Ectodermal cell (in vitro differentiated cells): ENCODE data around the gene TYW1B.
A peak's percentile ranks its signal among the peaks of the same experiment; 100 is the strongest.
"Not testable (repeated sequence)": the region's sequence is repeated elsewhere in the genome, so short reads cannot be mapped to it uniquely, and the experiment has no call there.

ENCODE experiments used
- H3K27ac ChIP-seq: 2 replicates; pipeline ENCODE4 v1.7.0; 2013; ENCODE audit warnings: mild to moderate bottlenecking, low read depth, low read length; ENCODE audit not compliant: insufficient read depth, poor library complexity, severe bottlenecking
- H3K27me3 ChIP-seq: 2 replicates; pipeline ENCODE4 v1.7.0; 2013; ENCODE audit warnings: mild to moderate bottlenecking, low read length; ENCODE audit not compliant: insufficient read depth, control insufficient read depth, poor library complexity, severe bottlenecking
- H3K36me3 ChIP-seq: one replicate; pipeline ENCODE4 v1.7.0; 2013; ENCODE audit warnings: low read length; ENCODE audit not compliant: control insufficient read depth, insufficient read depth
- H3K4me1 ChIP-seq: one replicate; pipeline ENCODE4 v1.7.0; 2013; ENCODE audit warnings: low read length; ENCODE audit not compliant: control insufficient read depth, insufficient read depth
- H3K4me3 ChIP-seq: 2 replicates; pipeline ENCODE4 v1.7.0; 2013; ENCODE audit warnings: low read depth, low read length, control low read depth; ENCODE audit not compliant: insufficient read depth
- H3K9me3 ChIP-seq: 2 replicates; pipeline ENCODE4 v1.7.0; 2013; ENCODE audit warnings: mild to moderate bottlenecking, low read length, moderate library complexity; ENCODE audit not compliant: control insufficient read depth
- WGBS, 2 experiments: methylation state at CpG; one replicate each; pipeline ENCODE4 v1.1.7; 2013; ENCODE audit warnings: missing lambda C conversion rate in 2 of 2; 5-methylcytosine and 5-hydroxymethylcytosine counted together

Gene TYW1B

GRCh38 chr7:72840966-72841511 is 13.0 kb upstream of the TYW1B start:
- H3K9me3 ChIP-seq, H3K4me1 ChIP-seq, H3K36me3 ChIP-seq, H3K4me3 ChIP-seq, H3K27me3 ChIP-seq, H3K27ac ChIP-seq: not testable (repeated sequence)
- WGBS, 2 experiments = 92 to 95% methylated on average over 6 of the region's 6 CpGs

GRCh38 chr7:72838315-72838714 is 10.3 kb upstream of the TYW1B start:
- H3K27me3 ChIP-seq, H3K4me3 ChIP-seq, H3K9me3 ChIP-seq, H3K4me1 ChIP-seq, H3K27ac ChIP-seq, H3K36me3 ChIP-seq: not testable (repeated sequence)
- WGBS, 2 experiments = 94 to 96% methylated on average over 6 of the region's 6 CpGs

- not testable (repeated sequence) for H3K27ac ChIP-seq, H3K27me3 ChIP-seq, H3K4me3 ChIP-seq, H3K4me1 ChIP-seq, H3K9me3 ChIP-seq, H3K36me3 ChIP-seq
- WGBS, 2 experiments = 95% methylated on average over 3 of the region's 3 CpGs
Observed at GRCh38 chr7:72837291-72837690, 9.3 kb upstream of the TYW1B start.

- not testable (repeated sequence) for H3K4me3 ChIP-seq, H3K9me3 ChIP-seq, H3K27me3 ChIP-seq, H3K36me3 ChIP-seq, H3K27ac ChIP-seq, H3K4me1 ChIP-seq
- 65 to 86% methylated on average over 1 of the region's 5 CpGs for WGBS, 2 experiments
Observed at GRCh38 chr7:72830567-72830966, 2.6 kb upstream of the TYW1B start.

- 1% methylated on average over 29 of the region's 29 CpGs for WGBS, 2 experiments
- H3K4me1 ChIP-seq, H3K36me3 ChIP-seq, H3K9me3 ChIP-seq, H3K27me3 ChIP-seq: not testable (repeated sequence)
- peak overlapping the region; percentile 85 for H3K27ac ChIP-seq
- H3K4me3 ChIP-seq = peak overlapping the region; percentile 76
Observed at GRCh38 chr7:72829687-72830354, 1.8 kb upstream of the TYW1B start.

- H3K27me3 ChIP-seq, H3K36me3 ChIP-seq, H3K4me1 ChIP-seq, H3K9me3 ChIP-seq: not testable (repeated sequence)
- Histone ChIP-seq H3K27ac (peak overlapping the region; percentile 85), H3K4me3 (peak overlapping the region; percentile 76)
- 0% methylated on average over 36 of the region's 36 CpGs for WGBS, 2 experiments
Observed at GRCh38 chr7:72829291-72829686, 1.3 kb upstream of the TYW1B start.

- not testable (repeated sequence) for H3K27me3 ChIP-seq, H3K27ac ChIP-seq, H3K9me3 ChIP-seq, H3K4me1 ChIP-seq, H3K4me3 ChIP-seq, H3K36me3 ChIP-seq
- WGBS, 2 experiments = 84 to 89% methylated on average over 7 to 9 of the region's 11 CpGs
Observed at GRCh38 chr7:72823765-72824732, 4.0 kb downstream of the TYW1B start.

GRCh38 chr7:72822497-72822896 is 5.5 kb downstream of the TYW1B start:
- 89 to 93% methylated on average over 3 of the region's 3 CpGs for WGBS, 2 experiments
- not testable (repeated sequence) for H3K4me3 ChIP-seq, H3K27me3 ChIP-seq, H3K36me3 ChIP-seq, H3K27ac ChIP-seq, H3K9me3 ChIP-seq, H3K4me1 ChIP-seq

GRCh38 chr7:72818663-72819361 is 9.2 kb downstream of the TYW1B start:
- H3K9me3 ChIP-seq, H3K27ac ChIP-seq, H3K36me3 ChIP-seq, H3K4me1 ChIP-seq, H3K27me3 ChIP-seq, H3K4me3 ChIP-seq: not testable (repeated sequence)
- 94% methylated on average over 10 of the region's 10 CpGs for WGBS, 2 experiments

- not testable (repeated sequence) for H3K9me3 ChIP-seq, H3K27me3 ChIP-seq, H3K27ac ChIP-seq, H3K4me3 ChIP-seq, H3K4me1 ChIP-seq, H3K36me3 ChIP-seq
- WGBS, 2 experiments = 91 to 95% methylated on average over 1 of the region's 1 CpG
Observed at GRCh38 chr7:72817661-72818060, 10.3 kb downstream of the TYW1B start.
